Neural progenitor cell (in vitro differentiated cells): ENCODE results near the gene CD59. TPM values are rescaled to one million over a fixed set of nuclear protein-coding genes. Genes with fewer than 3 reads are reported as not detected.

Experiments
- DNase-seq: peaks from one replicate; pipeline ENCODE4 v3.0.0-alpha.2; 2016; ENCODE audit warnings: low spot score
- H2AFZ ChIP-seq: fragments of 200-600 bp; sonication (generic); replicated peaks from 2 replicates; pipeline ENCODE4 v1.6.1; 2016; ENCODE audit warnings: antibody characterized with exemption
- H3F3A ChIP-seq: fragments of 200-600 bp; sonication (generic); 2 replicates; pipeline ENCODE4 v1.6.1; 2016; ENCODE audit warnings: antibody characterized with exemption, low read depth
- H3K27ac ChIP-seq: fragments of 200-600 bp; sonication (generic); 2 replicates; pipeline ENCODE4 v1.5.1; 2016; ENCODE audit warnings: mild to moderate bottlenecking
- H3K27me3 ChIP-seq: fragments of 200-600 bp; sonication (generic); 2 replicates; pipeline ENCODE4 v1.6.1; 2016; ENCODE audit warnings: mild to moderate bottlenecking, moderate library complexity
- H3K36me3 ChIP-seq: fragments of 200-600 bp; sonication (generic); 2 replicates; pipeline ENCODE4 v1.5.1; 2016
- H3K4me1 ChIP-seq: fragments of 200-600 bp; sonication (generic); 2 replicates; pipeline ENCODE4 v1.6.1; 2016; ENCODE audit warnings: mixed run types
- H3K4me2 ChIP-seq: fragments of 200-600 bp; sonication (generic); 2 replicates; pipeline ENCODE4 v1.6.1; 2016
- H3K4me3 ChIP-seq: fragments of 200-600 bp; sonication (generic); 2 replicates; pipeline ENCODE4 v1.5.1; 2016
- H3K79me2 ChIP-seq: fragments of 200-600 bp; sonication (generic); 2 replicates; pipeline ENCODE4 v1.6.1; 2016; ENCODE audit warnings: low read depth
- H3K9ac ChIP-seq: fragments of 200-600 bp; sonication (generic); 2 replicates; pipeline ENCODE4 v1.6.1; 2016
- H3K9me3 ChIP-seq: fragments of 200-600 bp; sonication (generic); 2 replicates; pipeline ENCODE4 v1.5.1; 2016; ENCODE audit warnings: low read depth
- H4K20me1 ChIP-seq: fragments of 200-600 bp; sonication (generic); 2 replicates; pipeline ENCODE4 v1.6.1; 2016; ENCODE audit warnings: low read depth
- H3K27ac Mint-ChIP-seq: 3 replicates; pipeline ENCODE4 v1.8.0; 2021; ENCODE audit warnings: mixed read lengths
- H3K27me3 Mint-ChIP-seq: 2 replicates; pipeline ENCODE4 v1.8.0; 2022; ENCODE audit warnings: low read depth, mild to moderate bottlenecking, inconsistent platforms, moderate library complexity, mixed read lengths; ENCODE audit not compliant: insufficient read depth
- H3K36me3 Mint-ChIP-seq: 3 replicates; pipeline ENCODE4 v1.8.0; 2021; ENCODE audit warnings: mixed read lengths
- H3K4me1 Mint-ChIP-seq: 3 replicates; pipeline ENCODE4 v1.8.0; 2021; ENCODE audit warnings: mixed read lengths
- H3K4me3 Mint-ChIP-seq: 3 replicates; pipeline ENCODE4 v1.8.0; 2021; ENCODE audit warnings: mild to moderate bottlenecking, moderate library complexity, mixed read lengths
- H3K9me3 Mint-ChIP-seq: 3 replicates; pipeline ENCODE4 v1.8.0; 2020; ENCODE audit warnings: mixed read lengths
- CTCF ChIP-seq: fragments of 200-600 bp; sonication (generic); IDR thresholded peaks from 2 replicates; pipeline ENCODE4 v1.5.1; 2017; ENCODE audit warnings: antibody characterized with exemption, mild to moderate bottlenecking
- EZH2 ChIP-seq: fragments of 200-600 bp; sonication (generic); IDR thresholded peaks from 2 replicates; pipeline ENCODE4 v1.6.1; 2017; ENCODE audit warnings: antibody characterized with exemption, mild to moderate bottlenecking, moderate library complexity
- EZH2phosphoT487 ChIP-seq: fragments of 200-600 bp; sonication (generic); IDR thresholded peaks from 2 replicates; pipeline ENCODE4 v1.6.1; 2017; ENCODE audit warnings: antibody characterized with exemption
- total RNA-seq: library from RNA; depleted of rRNA; stranded (reverse); fragments of >200 nt; gene quantifications from 2 replicates; pipeline ENCODE4 v1.2.3, GENCODE V29; 2015; ENCODE audit warnings: low replicate concordance

Gene CD59
- total RNA-seq, 1 donor from 2014 or later = 74.7 TPM

DNA sequence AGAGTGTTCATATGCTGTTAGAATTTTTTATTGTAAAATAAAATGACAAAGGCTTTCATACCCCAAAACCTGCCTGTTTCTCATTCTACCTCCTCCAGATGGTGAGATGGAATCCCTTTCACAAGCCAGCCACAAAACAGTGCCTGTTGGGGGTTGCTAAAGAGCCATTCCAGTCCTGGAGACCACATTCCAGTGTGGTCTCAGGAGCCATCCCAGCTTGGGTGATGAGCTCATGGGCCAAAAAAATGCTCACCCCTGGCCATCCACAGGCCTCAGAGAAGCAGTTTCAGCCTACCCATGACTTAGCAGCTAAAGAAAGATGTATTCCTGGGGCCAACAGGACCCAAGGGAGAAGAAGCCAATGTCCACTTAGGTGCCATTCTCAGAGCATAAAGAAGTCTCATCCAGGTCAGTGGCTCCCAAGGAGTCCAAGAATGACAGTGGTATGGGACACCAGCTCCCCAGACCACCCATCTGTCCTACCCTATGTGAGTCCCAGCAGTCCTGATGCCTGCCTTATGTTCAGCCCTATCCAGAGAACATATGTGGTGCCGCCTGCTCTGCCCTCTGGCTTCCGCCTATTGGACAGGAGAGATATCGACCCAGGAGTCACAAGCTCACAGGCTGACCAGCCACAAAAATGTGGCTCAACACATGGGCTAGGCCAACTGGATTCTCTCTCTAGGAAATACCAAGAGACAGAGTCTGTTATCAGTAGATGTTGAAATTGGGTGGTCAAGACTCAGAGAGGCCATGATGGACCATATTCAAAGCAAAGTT lies 62.0 kb downstream of the CD59 start:
- H3K4me3 Mint-ChIP-seq = no peak overlapping the region
- H3K36me3 ChIP-seq = no peaks in the 10 kb centered on the region
- no peak overlapping the region for H3K4me2 ChIP-seq
- H3F3A ChIP-seq = no peaks in the 10 kb centered on the region
- H3K4me1 ChIP-seq = no peaks in the 10 kb centered on the region
- TF ChIP-seq EZH2 = no peak
- TF ChIP-seq CTCF = no peak
- TF ChIP-seq EZH2phosphoT487 = no peak
- no peak for DNase-seq
- peaks cover 14% of the 10 kb centered on the region for H3K9me3 Mint-ChIP-seq
- H4K20me1 ChIP-seq = no peaks in the 10 kb centered on the region
- H3K27ac ChIP-seq = no peak overlapping the region
- H3K79me2 ChIP-seq = no peaks in the 10 kb centered on the region
- H2AFZ ChIP-seq = no peak overlapping the region
- H3K27me3 Mint-ChIP-seq = peaks cover 2% of the 10 kb centered on the region
- no peak overlapping the region for H3K9ac ChIP-seq
- H3K4me1 Mint-ChIP-seq = peaks cover 23% of the 10 kb centered on the region
- no peaks in the 10 kb centered on the region for H3K9me3 ChIP-seq
- no peak overlapping the region for H3K4me3 ChIP-seq
- H3K36me3 Mint-ChIP-seq = peaks cover 6% of the 10 kb centered on the region
- no peak overlapping the region for H3K27ac Mint-ChIP-seq
- no peaks in the 10 kb centered on the region for H3K27me3 ChIP-seq

GRCh38 chr11:33672273-33672672 lies 64.0 kb downstream of the CD59 start:
- H3K79me2 ChIP-seq = no peaks in the 10 kb centered on the region
- H3K4me3 ChIP-seq = no peak overlapping the region
- peaks cover 37% of the 10 kb centered on the region for H3K4me1 Mint-ChIP-seq
- H3K27me3 Mint-ChIP-seq = no peaks in the 10 kb centered on the region
- H3K36me3 ChIP-seq = no peaks in the 10 kb centered on the region
- no peaks in the 10 kb centered on the region for H3K27me3 ChIP-seq
- no peaks in the 10 kb centered on the region for H3K9me3 ChIP-seq
- no peak overlapping the region for H3K4me2 ChIP-seq
- H3K9ac ChIP-seq = no peak overlapping the region
- H3K27ac Mint-ChIP-seq = no peak overlapping the region
- H2AFZ ChIP-seq = no peak overlapping the region
- no peak for TF ChIP-seq EZH2
- TF ChIP-seq EZH2phosphoT487 = no peak
- TF ChIP-seq CTCF = no peak
- no peak overlapping the region for H3K4me3 Mint-ChIP-seq
- peaks cover 6% of the 10 kb centered on the region for H3K4me1 ChIP-seq
- H3F3A ChIP-seq = no peaks in the 10 kb centered on the region
- no peaks in the 10 kb centered on the region for H4K20me1 ChIP-seq
- no peak overlapping the region for H3K27ac ChIP-seq
- DNase-seq = no peak
- H3K36me3 Mint-ChIP-seq = peaks cover 2% of the 10 kb centered on the region
- H3K9me3 Mint-ChIP-seq = peaks cover 1% of the 10 kb centered on the region

DNA sequence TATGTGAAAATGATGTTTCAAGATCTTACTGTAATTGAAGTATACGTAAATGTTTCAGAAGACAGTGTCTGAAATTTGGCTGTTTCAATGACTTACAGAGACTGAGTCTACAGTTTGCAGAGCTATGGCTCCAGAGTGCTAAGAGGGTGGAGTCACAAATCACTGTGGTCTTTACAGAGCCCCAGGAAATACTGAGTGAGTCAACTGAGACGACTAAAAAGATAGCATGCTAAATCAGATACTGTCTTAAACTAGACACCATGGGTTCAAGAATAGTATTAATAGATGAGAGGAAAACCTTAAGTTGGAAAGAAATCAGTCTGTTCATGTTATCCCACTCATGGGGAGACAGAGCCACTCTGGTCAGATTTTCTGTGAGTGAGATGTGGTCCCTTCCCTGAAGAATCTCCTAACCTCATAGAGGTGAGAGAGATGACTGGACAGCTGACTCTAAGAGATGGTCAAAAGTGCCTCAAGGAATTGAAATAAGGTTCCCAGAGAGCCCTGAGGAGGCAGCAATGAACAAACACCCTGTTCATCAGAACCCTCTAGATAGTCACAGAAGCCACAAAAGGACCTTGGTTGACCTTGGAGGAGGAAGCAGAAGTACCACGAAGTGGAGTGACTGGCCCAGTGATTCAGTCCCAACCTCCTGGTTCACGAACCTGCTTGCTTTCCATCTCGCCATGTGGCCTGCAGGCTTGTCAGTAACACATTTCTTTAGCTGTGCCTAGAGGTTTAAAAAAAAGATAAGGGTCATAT lies 65.8 kb downstream of the CD59 start:
- Histone ChIP-seq H3K27ac (no peak overlapping the region), H3K4me3 (no peak overlapping the region), H4K20me1 (no peaks in the 10 kb centered on the region), H3K9ac (no peak overlapping the region), H3K27me3 (no peaks in the 10 kb centered on the region), H2AFZ (no peak overlapping the region), H3K36me3 (no peaks in the 10 kb centered on the region), H3K9me3 (no peaks in the 10 kb centered on the region), H3K79me2 (no peaks in the 10 kb centered on the region), H3K4me1 (peaks cover 6% of the 10 kb centered on the region), H3F3A (no peaks in the 10 kb centered on the region), H3K4me2 (no peak overlapping the region)
- TF ChIP-seq EZH2phosphoT487 = no peak
- TF ChIP-seq EZH2 = no peak
- no peak for TF ChIP-seq CTCF
- H3K36me3 Mint-ChIP-seq = peaks cover 6% of the 10 kb centered on the region
- H3K4me3 Mint-ChIP-seq = no peak overlapping the region
- peaks cover 41% of the 10 kb centered on the region for H3K4me1 Mint-ChIP-seq
- no peaks in the 10 kb centered on the region for H3K9me3 Mint-ChIP-seq
- no peak overlapping the region for H3K27ac Mint-ChIP-seq
- no peak for DNase-seq
- no peaks in the 10 kb centered on the region for H3K27me3 Mint-ChIP-seq
